Stimulated activated CD4-positive, alpha-beta T cell treated with anti-CD3 and anti-CD28 coated beads, TNF-alpha, amount 100 ng/mL, for 1 hour (primary cell): Measurements from ENCODE around the gene KIR2DL1.
"Not testable (repeated sequence)": the region's sequence is repeated elsewhere in the genome, so short reads cannot be mapped to it uniquely, and the experiment has no call there.

ENCODE experiments used
- DNase-seq, 3 donors: peaks; one replicate each; pipeline ENCODE4 v3.0.0-alpha.2; 2020; ENCODE audit warnings: low read depth in 3 of 3, low spot score in 1 of 3

Gene KIR2DL1

GRCh38 chr19:54817670-54818536 lies 48.3 kb downstream of the KIR2DL1 start:
- no peak for DNase-seq

- not testable (repeated sequence) for DNase-seq
Measured at GRCh38 chr19:54824416-54824815, 54.8 kb downstream of the KIR2DL1 start.

- DNase-seq, result not testable (repeated sequence)
Measured at GRCh38 chr19:54825326-54825725, 55.7 kb downstream of the KIR2DL1 start.

- not testable (repeated sequence) for DNase-seq
Measured at GRCh38 chr19:54828064-54828463, 58.5 kb downstream of the KIR2DL1 start.

GRCh38 chr19:54832496-54832895 lies 62.9 kb downstream of the KIR2DL1 start, which contains the start of gene KIR2DS4:
Gene KIR2DS4 (plus strand): TSS chr19:54832676.
- not testable (repeated sequence) for DNase-seq
